HG02571 (cell line): Measurements from ENCODE around the gene PRTG.
"Not testable (repeated sequence)": the region's sequence is repeated elsewhere in the genome, so short reads cannot be mapped to it uniquely, and the experiment has no call there.

Source experiments
- ATAC-seq: cut with Tn5 transposase; IDR thresholded peaks from one replicate; pipeline ENCODE4 v1.9.1; 2021; ENCODE audit warnings: mild to moderate bottlenecking, moderate library complexity; ENCODE audit not compliant: unreplicated experiment

Gene PRTG

DNA sequence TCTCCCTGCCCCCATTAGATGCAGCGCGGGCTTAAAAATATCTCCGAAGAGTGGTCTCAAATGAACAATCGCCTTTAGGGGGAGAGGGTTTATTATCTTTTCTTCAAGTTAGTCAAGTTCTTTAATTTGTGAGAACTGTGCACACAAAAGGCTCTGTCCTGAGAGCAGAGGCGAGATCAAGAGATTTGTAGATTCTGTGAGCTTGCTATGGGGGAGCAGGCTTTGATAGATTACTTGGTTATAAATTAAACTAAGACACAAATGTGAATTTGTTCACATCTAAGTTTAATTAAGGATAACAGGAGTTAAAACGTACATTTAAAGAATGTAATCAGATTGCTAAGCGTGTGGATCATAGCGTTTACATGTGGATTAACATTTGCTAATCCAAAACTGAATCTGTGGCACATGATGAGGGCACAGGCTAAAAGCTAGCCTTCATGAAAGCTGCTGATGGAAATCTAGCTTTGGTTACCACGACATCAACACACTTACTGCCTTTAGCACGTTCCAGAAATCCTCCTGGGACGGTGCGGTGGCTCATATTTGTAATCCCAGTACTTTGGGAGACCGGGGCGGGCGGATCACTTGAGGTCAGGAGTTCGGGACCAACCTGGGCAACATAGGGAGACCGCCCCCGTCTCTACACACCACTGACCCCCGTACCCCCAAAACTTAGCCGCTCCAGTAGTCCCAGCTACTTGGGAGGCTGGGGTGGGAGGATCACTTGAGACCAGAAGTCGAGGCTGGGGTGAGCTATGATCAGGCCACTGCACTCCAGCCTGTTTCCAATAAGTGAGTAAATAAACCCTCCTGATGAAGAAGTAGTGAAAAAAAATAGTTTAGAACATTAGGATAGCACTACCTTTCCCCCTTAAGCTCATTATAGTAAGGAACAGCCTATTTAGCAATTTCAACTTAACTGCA is 1.0 kb upstream of the PRTG start:
- no peak for ATAC-seq

DNA sequence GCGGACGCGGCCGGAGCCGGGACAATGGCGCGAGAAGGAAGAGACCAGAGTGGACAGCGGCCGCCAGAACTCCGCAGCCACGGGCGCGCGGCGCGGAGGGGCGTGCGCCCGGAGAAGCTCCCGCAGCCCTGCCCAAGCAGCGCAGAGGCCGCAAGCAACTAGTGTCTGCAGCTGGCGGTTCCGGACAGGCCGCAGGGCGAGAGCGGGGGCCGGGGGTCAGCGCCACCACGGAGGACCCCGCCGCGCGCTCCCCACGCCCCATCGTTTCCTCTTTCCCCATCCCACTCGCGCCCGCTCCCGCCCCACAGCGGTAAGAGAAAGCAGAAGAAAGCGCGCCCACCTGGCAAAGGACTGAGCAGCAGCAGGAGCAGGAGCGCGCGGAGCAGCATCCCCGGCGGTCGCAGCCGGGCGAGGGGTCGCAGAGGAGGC is 440 bp downstream of the PRTG start:
- no peak for ATAC-seq

DNA sequence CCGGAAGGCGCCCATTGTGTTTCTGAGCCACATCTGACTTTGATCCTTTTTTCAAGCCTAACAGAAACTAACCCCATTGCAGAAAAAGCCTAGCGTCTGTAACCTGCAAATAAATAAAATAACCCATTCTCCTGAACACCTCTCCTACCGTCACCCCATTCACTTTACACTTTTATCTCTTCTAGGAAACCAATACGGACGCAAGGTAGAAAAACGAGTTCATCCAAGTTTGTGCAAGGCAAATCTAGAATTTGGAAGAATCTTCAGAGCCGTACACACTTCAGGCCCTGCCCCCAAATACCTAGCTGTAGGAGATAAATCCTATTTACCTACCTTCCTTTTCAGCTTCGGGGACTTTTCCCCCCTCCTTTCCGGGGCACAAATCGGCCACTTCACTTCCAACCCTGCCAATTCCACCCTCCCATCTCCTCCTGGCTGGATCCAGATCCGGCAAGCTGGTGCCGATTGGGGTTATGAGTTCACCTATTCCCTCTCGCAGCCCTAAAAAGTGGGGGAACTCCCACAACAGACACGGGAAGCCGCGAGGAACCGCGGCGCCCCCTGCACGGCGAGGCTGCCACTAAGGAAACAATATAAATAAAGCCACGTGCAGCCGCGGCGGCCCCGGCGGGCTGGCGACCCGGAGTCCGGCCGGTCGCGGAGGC is 987 bp downstream of the PRTG start:
- ATAC-seq = no peak

DNA sequence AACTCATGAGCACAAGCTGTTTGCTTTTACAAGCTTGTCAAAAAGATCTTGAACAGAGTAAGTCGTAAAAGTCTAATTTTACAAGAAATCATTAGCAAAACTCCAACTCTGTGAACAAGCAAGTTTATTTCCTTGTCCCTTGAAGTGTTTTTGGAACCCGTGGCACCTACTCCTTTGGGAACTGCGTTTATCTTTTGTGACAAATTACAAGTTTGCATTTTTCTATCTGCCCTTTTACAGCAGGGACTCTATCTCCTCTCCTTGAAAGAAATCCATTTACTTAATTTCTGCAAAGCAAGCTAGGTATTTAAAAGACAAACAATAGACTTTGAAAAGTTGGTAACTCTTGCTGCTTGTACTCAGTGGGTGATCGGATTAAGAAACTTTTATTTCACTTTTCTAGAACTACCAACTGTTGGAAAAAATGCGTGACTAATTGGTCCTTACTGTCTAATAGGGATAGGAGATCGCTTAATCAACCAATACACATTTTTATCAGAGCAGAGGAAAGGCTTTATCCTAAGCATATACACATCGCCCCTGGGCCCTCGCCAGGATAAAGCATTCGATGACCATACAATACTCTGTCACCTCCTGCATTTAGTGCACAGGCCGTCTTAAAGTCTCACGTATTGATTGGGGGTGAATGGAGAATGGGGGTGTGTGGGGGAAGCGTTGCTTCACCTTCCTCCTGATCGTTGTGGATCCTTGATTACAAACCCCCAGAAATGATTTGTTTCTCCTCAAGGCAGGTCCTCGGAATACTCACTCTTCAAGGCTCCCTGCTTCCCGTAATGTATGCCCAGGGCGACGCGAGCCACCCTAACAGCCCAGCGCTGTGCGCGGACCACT is 1.7 kb downstream of the PRTG start:
- no peak for ATAC-seq

DNA sequence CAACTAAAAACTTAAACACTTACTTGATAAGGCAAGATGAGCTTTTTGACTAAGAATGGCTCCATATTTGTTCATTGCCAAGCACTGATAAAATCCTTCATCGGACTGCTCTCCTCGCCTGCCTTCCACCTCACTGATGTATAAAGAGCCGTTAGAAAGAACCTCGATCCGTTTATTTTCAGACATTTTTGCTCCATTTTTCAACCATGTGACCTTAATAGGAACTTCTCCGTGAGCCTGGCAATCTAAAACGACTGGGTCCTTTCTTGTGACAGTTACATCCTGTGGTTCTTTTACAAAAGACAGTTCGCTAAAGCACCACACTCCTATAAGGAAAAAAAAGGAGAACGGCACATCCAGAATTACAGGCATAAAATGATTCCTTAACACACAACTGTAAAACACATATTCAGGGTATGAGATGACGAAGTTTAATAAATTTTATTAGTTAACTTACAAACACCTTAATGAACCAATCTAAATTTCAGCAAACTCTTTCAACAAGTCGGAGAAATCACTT is 2.5 kb downstream of the PRTG start:
- no peak for ATAC-seq

DNA sequence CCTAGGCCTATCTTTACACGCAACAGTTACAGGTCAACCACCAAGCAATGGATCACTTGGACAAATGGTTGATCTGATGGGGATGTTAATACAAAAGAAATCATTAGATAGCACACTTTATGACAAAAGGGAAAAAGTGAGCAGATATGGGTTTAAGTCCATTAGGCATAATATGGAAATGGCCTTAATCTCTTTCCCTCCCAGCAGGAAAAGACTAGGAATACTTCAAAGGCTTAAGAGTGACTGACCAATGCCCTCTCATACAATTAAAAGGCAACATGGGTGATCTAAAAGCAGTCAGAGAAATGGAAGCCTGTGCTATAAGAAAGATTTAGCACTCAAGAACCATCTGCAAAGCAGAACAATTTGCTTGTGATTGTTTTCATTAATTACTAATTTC is 3.3 kb downstream of the PRTG start:
- no peak for ATAC-seq

DNA sequence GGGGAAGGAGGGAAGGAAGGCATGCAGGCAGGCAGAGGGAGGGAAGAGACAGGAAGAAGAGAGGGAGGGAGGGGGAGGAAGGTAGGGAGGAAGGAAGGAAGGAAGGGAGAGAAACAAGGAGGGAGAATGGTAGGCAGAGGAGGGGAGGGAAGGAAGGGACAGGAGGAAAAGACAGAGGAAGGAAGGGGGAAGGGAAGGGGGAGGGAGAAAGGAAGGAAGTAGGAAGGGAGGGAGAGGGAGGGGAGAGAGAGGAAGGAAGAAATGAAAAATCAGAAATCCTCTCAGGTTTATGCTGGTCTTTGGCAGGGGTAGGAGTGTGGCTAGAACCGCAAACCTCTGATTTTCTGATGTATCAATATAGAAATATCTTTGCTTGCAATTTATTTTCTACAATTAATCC is 4.2 kb downstream of the PRTG start:
- no peak for ATAC-seq

DNA sequence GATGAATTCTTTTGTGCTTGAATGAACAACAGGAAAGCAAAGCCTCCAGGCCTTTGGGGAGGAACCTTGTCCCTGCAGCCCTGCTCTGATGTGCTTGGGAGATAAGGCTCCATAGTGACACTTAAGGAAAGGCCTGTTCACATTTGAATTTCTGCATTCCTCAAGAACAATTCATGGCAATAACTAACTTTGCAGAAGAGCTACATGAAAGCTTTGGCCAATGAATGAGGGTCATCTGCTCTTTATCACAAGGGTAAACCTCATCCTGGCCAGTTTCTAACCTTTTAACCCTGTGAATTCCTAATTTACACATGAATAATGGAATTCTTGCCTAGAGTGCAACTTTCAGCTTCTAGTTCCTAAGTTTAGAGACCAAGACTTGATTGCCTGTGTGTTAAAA is 5.6 kb downstream of the PRTG start:
- ATAC-seq = no peak

DNA sequence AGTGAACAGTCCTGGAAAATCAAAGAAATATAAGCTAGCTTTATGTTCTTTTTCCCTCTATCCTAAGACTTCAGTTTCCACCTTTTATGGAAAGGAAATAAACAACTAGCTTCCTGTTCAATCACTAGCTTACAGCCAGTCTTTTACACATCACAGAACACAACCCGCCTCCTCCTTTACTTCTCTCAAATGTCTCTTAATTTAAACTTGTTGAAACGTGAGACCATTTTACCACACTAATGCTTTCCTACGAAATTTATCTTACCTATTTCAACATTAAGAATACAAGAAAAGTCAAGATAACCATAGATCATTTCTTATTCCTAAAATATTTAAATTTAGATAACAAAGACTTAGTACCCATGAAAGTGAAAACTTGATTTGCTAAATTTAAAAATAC is 6.2 kb downstream of the PRTG start:
- ATAC-seq = no peak

DNA sequence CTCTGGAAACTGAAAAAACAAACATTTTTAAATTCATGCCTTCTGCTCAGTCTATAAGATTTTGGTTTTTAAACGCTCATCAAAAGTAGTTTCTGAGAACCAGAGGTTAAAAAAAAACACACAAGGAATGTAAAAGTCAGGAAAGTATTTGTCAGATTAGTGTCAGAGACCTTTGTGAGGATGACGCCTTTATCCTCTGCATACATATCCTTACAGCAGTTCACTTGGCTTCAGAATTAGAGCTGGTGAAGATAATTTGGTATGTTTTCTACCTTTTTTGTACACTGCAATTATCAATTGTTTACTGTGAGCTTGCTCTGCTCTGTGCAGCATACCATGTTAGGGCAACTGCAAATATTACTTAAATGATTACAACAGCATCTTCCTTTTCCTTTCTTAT is 8.3 kb downstream of the PRTG start:
- no peak for ATAC-seq

DNA sequence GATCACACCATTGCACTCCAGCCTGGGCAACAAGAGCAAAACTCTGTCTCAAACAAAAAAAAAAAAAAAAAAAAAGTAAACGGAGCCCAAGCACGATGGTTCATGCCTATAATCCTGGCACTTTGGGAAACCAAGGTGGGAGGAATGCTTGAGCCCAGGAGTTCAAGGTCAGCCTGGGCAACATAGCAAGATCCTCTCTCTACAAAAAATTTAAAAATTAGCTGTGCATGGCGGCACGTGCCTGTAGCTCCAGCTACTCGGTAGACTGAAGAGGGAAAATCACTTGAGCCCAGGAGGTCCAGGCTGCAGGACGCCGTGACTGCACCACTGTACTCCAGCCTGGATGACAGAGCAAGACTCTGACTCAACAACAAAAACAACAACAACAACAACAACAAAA is 9.5 kb downstream of the PRTG start:
- not testable (repeated sequence) for ATAC-seq

DNA sequence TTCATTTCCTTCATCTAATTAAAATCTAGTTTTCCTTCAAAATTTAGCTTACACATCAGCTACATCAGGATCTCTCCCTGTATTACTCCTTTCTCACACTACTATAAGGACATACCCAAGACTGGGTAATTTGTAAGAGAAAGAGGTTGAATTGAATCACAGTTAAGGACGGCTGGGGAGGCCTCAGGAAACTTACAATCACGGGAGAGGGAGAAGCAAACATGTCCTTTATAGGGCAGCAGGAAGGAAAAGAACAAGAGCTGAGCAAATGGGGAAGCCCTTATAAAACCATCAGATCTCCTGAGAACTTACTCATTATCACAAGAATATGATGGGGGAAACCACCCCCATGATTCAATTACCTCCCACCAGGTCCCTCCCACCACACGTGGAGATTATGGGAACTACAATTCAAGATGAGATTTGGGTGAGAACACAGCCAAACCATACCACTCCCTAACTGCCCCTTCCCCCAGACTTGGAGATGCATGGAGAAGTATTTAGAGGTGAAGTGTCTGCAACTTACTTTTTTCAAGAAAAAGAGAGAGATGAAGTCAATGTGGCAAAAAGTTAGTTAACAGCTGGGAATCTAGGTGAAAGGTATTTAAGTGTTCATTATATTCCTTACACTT is 21.3 kb downstream of the PRTG start:
- ATAC-seq = no peak

DNA sequence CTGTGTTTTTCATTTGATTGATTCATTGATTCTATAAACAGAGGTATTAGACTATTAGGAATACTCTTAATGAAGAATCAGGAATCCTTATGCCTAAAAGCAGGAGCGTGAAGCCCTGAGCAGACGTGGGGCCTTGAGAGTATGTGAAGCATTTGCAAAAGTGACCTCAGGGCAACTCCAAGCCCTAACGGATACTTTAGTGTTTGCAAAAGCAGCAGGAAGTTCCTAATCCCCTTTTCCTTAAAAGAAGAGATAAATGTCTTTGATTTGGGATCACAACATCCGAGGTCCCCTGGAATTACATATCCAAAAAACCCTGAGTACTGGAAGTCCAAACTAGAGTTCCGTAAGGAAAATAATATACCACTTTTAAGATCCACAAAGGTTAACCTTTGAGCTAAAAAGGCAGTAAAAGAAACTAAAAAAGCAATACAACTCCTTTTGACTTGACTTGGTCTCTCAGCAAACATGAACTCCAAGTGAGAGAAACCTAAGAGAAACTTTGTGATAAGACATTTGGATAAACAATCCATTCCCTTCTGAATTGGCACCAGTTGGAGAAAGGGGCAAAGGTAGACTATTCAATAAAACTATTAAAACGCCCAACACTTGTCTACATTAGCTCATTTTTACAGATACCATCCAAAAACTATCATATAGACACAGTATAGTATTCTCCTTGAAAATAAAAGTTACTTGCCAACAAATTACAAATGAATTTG is 27.4 kb downstream of the PRTG start:
- no peak for ATAC-seq

DNA sequence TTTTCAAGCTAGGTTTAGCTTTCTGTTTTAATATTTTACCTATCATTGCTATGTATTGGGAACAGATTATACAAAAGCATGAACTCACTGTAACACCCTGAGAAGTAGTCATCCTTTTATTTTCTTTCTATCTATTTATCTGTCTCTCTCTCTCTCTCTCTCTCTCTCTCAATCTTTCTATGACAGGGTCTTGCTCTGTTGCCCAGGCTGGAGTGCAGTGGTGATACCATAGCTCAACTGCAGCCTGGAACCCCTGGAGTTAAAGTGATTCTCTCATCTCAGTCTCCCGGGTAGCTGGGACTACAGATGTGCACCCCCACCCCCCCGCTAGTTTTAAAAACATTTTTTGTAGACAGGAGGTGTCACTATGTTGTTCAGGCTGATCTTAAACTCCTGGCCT is 28.9 kb downstream of the PRTG start:
- no peak for ATAC-seq

DNA sequence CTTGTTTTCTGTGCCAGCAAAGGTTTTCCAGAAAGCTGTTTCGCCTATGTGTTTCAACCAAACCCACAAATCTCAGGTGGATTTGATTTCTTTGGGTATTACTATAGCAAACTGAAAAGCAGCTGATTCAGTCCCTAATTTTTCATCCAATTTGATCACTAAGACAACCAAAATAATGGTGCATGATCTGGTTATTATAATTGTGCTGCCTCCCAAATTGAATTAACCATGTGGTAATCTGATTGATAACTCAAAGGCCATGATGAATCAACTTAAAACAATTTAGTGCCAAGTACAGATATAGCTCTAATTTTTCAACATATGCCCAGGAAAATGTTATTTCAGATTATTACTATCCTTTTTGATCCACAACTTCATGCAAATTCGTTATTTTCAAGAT is 30.6 kb downstream of the PRTG start:
- ATAC-seq = no peak

DNA sequence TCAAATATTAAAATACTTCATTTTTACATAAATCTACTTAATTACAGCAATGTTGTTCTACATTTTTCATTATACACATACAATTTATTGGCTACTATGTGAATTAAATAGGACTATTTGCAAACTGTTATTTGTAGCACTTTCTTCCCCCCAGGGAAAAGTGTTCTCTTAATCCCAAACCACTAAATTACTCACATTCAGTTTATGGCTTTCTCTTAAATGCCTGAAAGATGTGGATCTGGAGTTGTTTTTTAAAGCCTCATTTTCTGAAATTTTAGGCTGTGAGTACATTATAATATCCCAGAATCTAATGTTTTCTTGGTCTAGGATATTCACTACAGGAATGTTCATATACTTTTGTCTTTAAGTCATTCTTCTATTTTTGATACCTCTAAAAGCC is 32.7 kb downstream of the PRTG start:
- no peak for ATAC-seq

DNA sequence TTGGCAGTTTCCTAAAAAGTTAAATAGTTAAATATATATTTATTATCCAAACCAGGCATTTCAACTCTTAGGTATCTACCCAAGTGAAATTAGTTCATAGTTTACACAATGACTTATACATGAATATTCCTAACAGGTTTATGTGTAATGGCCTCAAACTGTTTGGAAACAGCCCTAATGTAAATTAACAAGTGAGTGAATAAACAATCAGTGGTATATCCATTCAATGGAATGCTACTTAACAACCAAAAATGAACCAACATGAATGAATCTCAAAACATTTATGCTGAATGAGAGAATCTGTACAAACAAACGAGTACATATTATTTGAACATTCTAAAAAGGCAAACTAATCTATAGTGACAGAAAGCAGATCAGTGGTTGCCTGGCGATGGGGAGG is 33.5 kb downstream of the PRTG start:
- no peak for ATAC-seq

DNA sequence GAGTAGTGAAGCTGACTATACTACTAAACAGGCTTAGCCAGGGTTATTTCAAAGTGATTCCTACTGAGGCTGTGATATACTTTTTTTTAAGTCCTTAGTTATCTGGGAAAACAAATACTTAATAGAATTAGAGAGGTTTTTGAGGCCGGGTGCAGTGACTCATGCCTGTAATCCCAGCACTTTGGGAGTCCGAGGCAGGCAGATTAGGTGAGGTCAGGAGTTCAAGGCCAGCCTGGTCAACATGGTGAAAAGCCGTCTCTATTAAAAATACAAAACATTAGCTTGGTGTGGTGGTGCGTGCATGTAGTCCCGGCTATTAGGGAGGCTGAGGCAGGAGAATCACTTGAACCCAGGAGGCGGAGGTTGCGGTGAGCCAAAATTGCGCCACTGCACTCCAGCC is 34.2 kb downstream of the PRTG start:
- no peak for ATAC-seq

DNA sequence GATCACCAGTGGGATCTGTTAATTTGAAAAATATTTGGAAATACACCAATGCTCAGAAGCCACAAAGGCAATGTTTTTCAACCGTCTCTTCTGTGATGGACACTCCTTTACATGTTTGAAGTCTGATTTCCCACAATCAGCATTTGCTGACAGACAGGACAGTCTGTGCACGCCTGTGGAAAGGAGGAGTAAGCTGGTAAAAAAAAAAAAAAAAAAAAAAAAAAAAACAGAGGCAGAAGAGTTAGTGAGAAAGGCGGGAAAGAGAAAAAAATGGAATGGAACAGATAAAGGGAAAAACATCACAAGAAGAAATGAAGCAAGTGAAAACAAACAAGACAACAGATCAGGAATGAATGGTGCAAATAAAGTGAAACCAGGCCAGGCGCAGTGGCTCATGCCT is 35.0 kb downstream of the PRTG start:
- no peak for ATAC-seq

DNA sequence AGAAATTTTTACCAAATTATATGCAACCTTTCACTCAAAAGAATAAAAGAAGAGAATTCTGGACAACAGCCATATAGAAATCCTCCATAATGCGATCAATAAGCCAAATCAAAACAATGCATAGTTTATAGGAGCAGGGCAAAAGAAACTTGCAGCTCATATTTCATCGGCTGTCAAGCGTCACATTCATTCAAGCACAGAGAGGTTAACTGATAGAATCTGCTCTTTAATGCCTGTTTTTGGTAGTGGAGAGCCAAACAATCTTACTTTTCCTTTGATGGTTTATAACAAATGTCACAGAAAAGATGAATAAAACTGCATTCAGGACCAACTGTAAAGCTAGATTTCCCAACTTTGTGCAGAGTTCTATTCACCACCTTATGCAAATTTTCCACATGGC is 35.4 kb downstream of the PRTG start:
- no peak for ATAC-seq
